DND-41 (cell line): Measurements from ENCODE around the gene MAGEA11.

ENCODE experiments used
- EZH2 ChIP-seq: IDR thresholded peaks from 3 replicates; pipeline ENCODE4 v1.6.1; 2012; ENCODE audit warnings: borderline replicate concordance, low read depth, mild to moderate bottlenecking, moderate library complexity, low read length, inconsistent platforms; ENCODE audit not compliant: severe bottlenecking
- TF ChIP-seq, protein P1 (sequence below): IDR thresholded peaks from 2 replicates; pipeline ENCODE4 v1.5.1; 2012; ENCODE audit warnings: borderline replicate concordance, low read length, moderate library complexity, mild to moderate bottlenecking; ENCODE audit not compliant: poor library complexity, severe bottlenecking; ENCODE audit errors: extremely low read depth

DNA sequence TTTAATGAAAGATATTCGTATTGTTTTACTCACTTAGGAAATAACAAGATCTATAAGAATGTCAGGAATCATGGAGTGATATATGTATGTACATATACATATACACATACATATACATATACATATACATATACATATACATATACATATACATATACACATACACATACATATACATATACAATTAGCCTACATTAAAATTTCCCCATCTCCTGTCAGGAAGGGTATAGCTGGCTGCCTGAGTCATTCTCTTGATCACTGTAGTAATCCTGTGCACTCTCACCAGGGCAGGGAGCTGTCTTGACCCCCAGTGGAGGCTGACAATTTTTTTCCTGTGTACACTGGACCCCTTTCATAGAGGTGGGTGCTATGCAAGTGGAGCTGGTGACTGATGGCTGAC, 23.3 kb upstream of the MAGEA11 start:
- TF ChIP-seq, protein P1, sequence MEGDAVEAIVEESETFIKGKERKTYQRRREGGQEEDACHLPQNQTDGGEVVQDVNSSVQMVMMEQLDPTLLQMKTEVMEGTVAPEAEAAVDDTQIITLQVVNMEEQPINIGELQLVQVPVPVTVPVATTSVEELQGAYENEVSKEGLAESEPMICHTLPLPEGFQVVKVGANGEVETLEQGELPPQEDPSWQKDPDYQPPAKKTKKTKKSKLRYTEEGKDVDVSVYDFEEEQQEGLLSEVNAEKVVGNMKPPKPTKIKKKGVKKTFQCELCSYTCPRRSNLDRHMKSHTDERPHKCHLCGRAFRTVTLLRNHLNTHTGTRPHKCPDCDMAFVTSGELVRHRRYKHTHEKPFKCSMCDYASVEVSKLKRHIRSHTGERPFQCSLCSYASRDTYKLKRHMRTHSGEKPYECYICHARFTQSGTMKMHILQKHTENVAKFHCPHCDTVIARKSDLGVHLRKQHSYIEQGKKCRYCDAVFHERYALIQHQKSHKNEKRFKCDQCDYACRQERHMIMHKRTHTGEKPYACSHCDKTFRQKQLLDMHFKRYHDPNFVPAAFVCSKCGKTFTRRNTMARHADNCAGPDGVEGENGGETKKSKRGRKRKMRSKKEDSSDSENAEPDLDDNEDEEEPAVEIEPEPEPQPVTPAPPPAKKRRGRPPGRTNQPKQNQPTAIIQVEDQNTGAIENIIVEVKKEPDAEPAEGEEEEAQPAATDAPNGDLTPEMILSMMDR, result no peak
- no peak for TF ChIP-seq EZH2
